Left ventricle myocardium inferior (tissue), 1 donor: Measurements from ENCODE around the gene ATP7A. TPM values are rescaled to one million over a fixed set of nuclear protein-coding genes. Genes with fewer than 3 reads are reported as not detected.

Source experiments
- DNase-seq: peaks from one replicate; pipeline ENCODE4 v3.0.0-alpha.2; 2020
- H3K27ac ChIP-seq: fragments of 200-600 bp; replicated peaks from 2 replicates; pipeline ENCODE4 v1.8.0; 2021
- H3K27me3 ChIP-seq: fragments of 200-600 bp; 2 replicates; pipeline ENCODE4 v1.8.0; 2021; ENCODE audit warnings: low read depth
- H3K36me3 ChIP-seq: fragments of 200-600 bp; 2 replicates; pipeline ENCODE4 v1.8.0; 2021
- H3K4me1 ChIP-seq: fragments of 200-600 bp; 2 replicates; pipeline ENCODE4 v1.8.0; 2021
- H3K4me3 ChIP-seq: fragments of 200-600 bp; 2 replicates; pipeline ENCODE4 v1.8.0; 2021; ENCODE audit warnings: mild to moderate bottlenecking, moderate library complexity
- H3K9me3 ChIP-seq: fragments of 200-600 bp; replicated peaks from 2 replicates; pipeline ENCODE4 v1.8.0; 2021
- CTCF ChIP-seq: fragments of 200-600 bp; IDR thresholded peaks from 2 replicates; pipeline ENCODE4 v1.8.0; 2021; ENCODE audit warnings: antibody characterized with exemption, mild to moderate bottlenecking, borderline replicate concordance
- intact Hi-C: fragments of 100-400 bp; cut with micrococcal nuclease; formaldehyde crosslinking; loops from one replicate; pipeline ENCODE4 v1.11.0; 2022
- total RNA-seq: library from RNA; stranded (reverse); fragmentation: NEBNext Ultra II Directional; extraction: Animal tissue kit (Norgen Biotek cat#: 25700); gene quantifications from one replicate; pipeline ENCODE4 v1.2.1, GENCODE V29; 2021
- donor health status: DM: no; HTN: yes; CAD: no; lungs with severe emphysema.

ATP7A gene
- total RNA-seq, 1 donor from 2014 or later = 4.5 TPM

- H3K27me3 ChIP-seq = no peaks in the 10 kb centered on the region
- H3K4me3 ChIP-seq = no peak overlapping the region
- H3K9me3 ChIP-seq = no peaks in the 10 kb centered on the region
- H3K36me3 ChIP-seq = no peaks in the 10 kb centered on the region
- DNase-seq = no peak
- no peak for TF ChIP-seq CTCF
- H3K4me1 ChIP-seq = peaks cover 3% of the 10 kb centered on the region
- intact Hi-C loops = no loop called here
- H3K27ac ChIP-seq = no peak overlapping the region
Measured at GRCh38 chrX:77946571-77946970, 36.1 kb downstream of the ATP7A start.

GRCh38 chrX:77949840-77950239, 39.3 kb downstream of the ATP7A start:
- Histone ChIP-seq H3K36me3 (no peaks in the 10 kb centered on the region), H3K4me3 (no peak overlapping the region), H3K27me3 (no peaks in the 10 kb centered on the region), H3K27ac (no peak overlapping the region), H3K9me3 (no peaks in the 10 kb centered on the region), H3K4me1 (peaks cover 14% of the 10 kb centered on the region)
- no peak for DNase-seq
- no peak for TF ChIP-seq CTCF
- intact Hi-C loops = no loop called here

- Histone ChIP-seq H3K27ac (no peak overlapping the region), H3K4me3 (no peak overlapping the region), H3K4me1 (peaks cover 10% of the 10 kb centered on the region), H3K27me3 (no peaks in the 10 kb centered on the region), H3K9me3 (no peaks in the 10 kb centered on the region), H3K36me3 (no peaks in the 10 kb centered on the region)
- intact Hi-C loops = no loop called here
- no peak for DNase-seq
- TF ChIP-seq CTCF = no peak
Measured at GRCh38 chrX:77952173-77952572, 41.7 kb downstream of the ATP7A start.

GRCh38 chrX:77953302-77953701, 42.8 kb downstream of the ATP7A start:
- intact Hi-C loops = no loop called here
- Histone ChIP-seq H3K36me3 (no peaks in the 10 kb centered on the region), H3K27me3 (no peaks in the 10 kb centered on the region), H3K4me3 (no peak overlapping the region), H3K27ac (no peak overlapping the region), H3K9me3 (peaks cover 6% of the 10 kb centered on the region), H3K4me1 (peaks cover 10% of the 10 kb centered on the region)
- no peak for TF ChIP-seq CTCF
- DNase-seq = no peak

GRCh38 chrX:77953708-77954107, 43.2 kb downstream of the ATP7A start:
- H3K9me3 ChIP-seq = peaks cover 10% of the 10 kb centered on the region
- no peak overlapping the region for H3K27ac ChIP-seq
- no peak overlapping the region for H3K4me3 ChIP-seq
- no peaks in the 10 kb centered on the region for H3K36me3 ChIP-seq
- TF ChIP-seq CTCF = no peak
- no peaks in the 10 kb centered on the region for H3K27me3 ChIP-seq
- peaks cover 10% of the 10 kb centered on the region for H3K4me1 ChIP-seq
- intact Hi-C loops = no loop called here
- no peak for DNase-seq

- H3K9me3 ChIP-seq = peaks cover 13% of the 10 kb centered on the region
- no peaks in the 10 kb centered on the region for H3K36me3 ChIP-seq
- H3K27ac ChIP-seq = no peak overlapping the region
- no peak overlapping the region for H3K4me3 ChIP-seq
- intact Hi-C loops = no loop called here
- H3K4me1 ChIP-seq = no peaks in the 10 kb centered on the region
- TF ChIP-seq CTCF = no peak
- no peak for DNase-seq
- no peaks in the 10 kb centered on the region for H3K27me3 ChIP-seq
Measured at GRCh38 chrX:77960567-77960966, 50.1 kb downstream of the ATP7A start.
